Osteoblast (primary cell): ENCODE results near the gene GRB14. TPM values are rescaled to one million over a fixed set of nuclear protein-coding genes. Genes with fewer than 3 reads are reported as not detected.

Source experiments
- DNase-seq: peaks from one replicate; pipeline ENCODE4 v3.0.0; 2011; ENCODE audit warnings: low spot score, mixed read lengths; ENCODE audit not compliant: insufficient read length; ENCODE audit errors: missing footprints
- H2AFZ ChIP-seq: 2 replicates; pipeline ENCODE4 v1.6.0; 2011; ENCODE audit warnings: mild to moderate bottlenecking, low read length
- H3K27ac ChIP-seq: 2 replicates; pipeline ENCODE4 v1.5.1; 2011; ENCODE audit warnings: mild to moderate bottlenecking, low read depth, low read length, moderate library complexity
- H3K27me3 ChIP-seq: 2 replicates; pipeline ENCODE4 v1.6.0; 2012; ENCODE audit warnings: mild to moderate bottlenecking, control low read depth, inconsistent platforms, low read length, moderate library complexity; ENCODE audit not compliant: insufficient read depth
- H3K36me3 ChIP-seq: 2 replicates; pipeline ENCODE4 v1.5.1; 2011; ENCODE audit warnings: mild to moderate bottlenecking, low read length, control low read depth, moderate library complexity; ENCODE audit not compliant: insufficient read depth
- H3K4me1 ChIP-seq: 2 replicates; pipeline ENCODE4 v1.5.1; 2011; ENCODE audit warnings: mild to moderate bottlenecking, low read length, control low read depth, moderate library complexity; ENCODE audit not compliant: insufficient read depth
- H3K4me2 ChIP-seq: 2 replicates; pipeline ENCODE4 v1.6.0; 2011; ENCODE audit warnings: mild to moderate bottlenecking, low read length; ENCODE audit not compliant: insufficient read depth
- H3K4me3 ChIP-seq: fragments of 200-600 bp; sonication (generic); 3 replicates; pipeline ENCODE4 v1.5.1; 2012; ENCODE audit warnings: mild to moderate bottlenecking, low read length, inconsistent platforms; ENCODE audit not compliant: insufficient read depth
- H3K79me2 ChIP-seq: 2 replicates; pipeline ENCODE4 v1.6.0; 2012; ENCODE audit warnings: mild to moderate bottlenecking, low read length, control low read depth, inconsistent platforms; ENCODE audit not compliant: insufficient read depth
- H3K9me3 ChIP-seq: 2 replicates; pipeline ENCODE4 v1.5.1; 2011; ENCODE audit warnings: low read depth, low read length, control low read depth
- H4K20me1 ChIP-seq: 2 replicates; pipeline ENCODE4 v1.6.0; 2012; ENCODE audit warnings: mild to moderate bottlenecking, low read length, control low read depth; ENCODE audit not compliant: insufficient read depth
- total RNA-seq: library from RNA; depleted of rRNA; stranded (reverse); fragments of >200 nt; gene quantifications from 2 replicates; pipeline ENCODE4 v1.2.3, GENCODE V29; 2012
- TF ChIP-seq, protein P1 (sequence below): IDR thresholded peaks from 2 replicates; pipeline ENCODE4 v1.5.1; 2011; ENCODE audit warnings: mild to moderate bottlenecking, low read depth, low read length, moderate library complexity; ENCODE audit errors: extremely low read depth

GRB14 gene
- total RNA-seq, 1 donor, result 0.72 TPM

DNA sequence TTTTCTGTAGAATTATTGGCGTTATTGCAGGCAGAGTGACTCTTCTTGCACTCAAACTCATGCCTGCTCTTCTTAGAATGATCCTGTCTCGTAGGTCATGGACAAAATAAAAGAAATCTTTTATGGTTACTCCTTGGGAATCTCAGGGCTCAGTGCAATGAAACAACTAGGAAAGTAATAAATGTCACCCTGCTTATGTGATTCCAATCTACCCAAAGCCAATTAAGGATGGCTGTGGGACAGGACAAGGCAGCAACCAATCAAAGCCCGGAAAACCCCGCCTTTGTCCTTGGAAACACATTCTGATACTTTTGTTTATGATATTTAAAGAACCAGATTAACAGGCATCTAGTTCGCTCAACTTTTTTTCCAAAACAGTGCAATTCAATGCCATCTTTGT, 53.0 kb downstream of the GRB14 start:
- no peaks in the 10 kb centered on the region for H3K36me3 ChIP-seq
- H3K27me3 ChIP-seq, result no peaks in the 10 kb centered on the region
- H3K4me2 ChIP-seq, result no peak overlapping the region
- no peaks in the 10 kb centered on the region for H3K9me3 ChIP-seq
- no peaks in the 10 kb centered on the region for H3K79me2 ChIP-seq
- no peak for DNase-seq
- H4K20me1 ChIP-seq, result no peaks in the 10 kb centered on the region
- H3K27ac ChIP-seq, result no peak overlapping the region
- no peak overlapping the region for H2AFZ ChIP-seq
- no peaks in the 10 kb centered on the region for H3K4me1 ChIP-seq
- no peak overlapping the region for H3K4me3 ChIP-seq
- TF ChIP-seq, protein P1, sequence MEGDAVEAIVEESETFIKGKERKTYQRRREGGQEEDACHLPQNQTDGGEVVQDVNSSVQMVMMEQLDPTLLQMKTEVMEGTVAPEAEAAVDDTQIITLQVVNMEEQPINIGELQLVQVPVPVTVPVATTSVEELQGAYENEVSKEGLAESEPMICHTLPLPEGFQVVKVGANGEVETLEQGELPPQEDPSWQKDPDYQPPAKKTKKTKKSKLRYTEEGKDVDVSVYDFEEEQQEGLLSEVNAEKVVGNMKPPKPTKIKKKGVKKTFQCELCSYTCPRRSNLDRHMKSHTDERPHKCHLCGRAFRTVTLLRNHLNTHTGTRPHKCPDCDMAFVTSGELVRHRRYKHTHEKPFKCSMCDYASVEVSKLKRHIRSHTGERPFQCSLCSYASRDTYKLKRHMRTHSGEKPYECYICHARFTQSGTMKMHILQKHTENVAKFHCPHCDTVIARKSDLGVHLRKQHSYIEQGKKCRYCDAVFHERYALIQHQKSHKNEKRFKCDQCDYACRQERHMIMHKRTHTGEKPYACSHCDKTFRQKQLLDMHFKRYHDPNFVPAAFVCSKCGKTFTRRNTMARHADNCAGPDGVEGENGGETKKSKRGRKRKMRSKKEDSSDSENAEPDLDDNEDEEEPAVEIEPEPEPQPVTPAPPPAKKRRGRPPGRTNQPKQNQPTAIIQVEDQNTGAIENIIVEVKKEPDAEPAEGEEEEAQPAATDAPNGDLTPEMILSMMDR, result no peak

DNA sequence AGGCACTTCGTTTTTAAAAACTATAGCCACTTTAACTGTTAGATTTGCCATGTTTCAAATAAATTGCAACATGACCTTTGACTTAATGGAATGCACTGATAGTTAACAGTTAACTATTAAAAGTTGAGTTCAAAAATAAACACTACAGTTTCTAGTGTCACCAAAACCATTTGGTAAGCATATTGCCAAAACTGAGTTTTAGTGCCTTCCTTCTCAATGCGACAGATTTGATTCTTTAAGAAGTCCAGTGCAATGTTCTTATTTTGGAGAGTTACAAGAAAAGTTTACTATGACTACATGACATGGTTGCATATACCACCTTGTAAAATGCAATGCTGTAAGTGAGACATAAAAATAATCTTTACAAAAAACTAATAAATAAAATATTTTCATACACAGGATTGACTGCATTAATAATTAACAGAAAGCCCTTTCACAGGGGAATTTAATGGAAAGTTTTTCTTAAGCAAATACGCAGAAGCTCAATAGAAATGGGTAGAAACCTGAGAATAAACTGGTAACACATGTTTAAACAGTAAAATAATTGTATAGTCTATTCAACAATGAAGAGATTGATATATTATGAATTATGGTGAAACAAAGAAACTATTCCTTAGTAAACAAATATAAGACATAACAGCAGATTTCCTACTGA, 53.8 kb downstream of the GRB14 start:
- Histone ChIP-seq H3K9me3 (no peaks in the 10 kb centered on the region), H3K4me1 (no peaks in the 10 kb centered on the region), H3K36me3 (no peaks in the 10 kb centered on the region), H3K27ac (no peak overlapping the region), H4K20me1 (no peaks in the 10 kb centered on the region), H2AFZ (no peak overlapping the region), H3K4me2 (no peak overlapping the region), H3K27me3 (no peaks in the 10 kb centered on the region), H3K4me3 (no peak overlapping the region), H3K79me2 (no peaks in the 10 kb centered on the region)
- no peak for DNase-seq
- TF ChIP-seq, protein P1, result no peak

DNA sequence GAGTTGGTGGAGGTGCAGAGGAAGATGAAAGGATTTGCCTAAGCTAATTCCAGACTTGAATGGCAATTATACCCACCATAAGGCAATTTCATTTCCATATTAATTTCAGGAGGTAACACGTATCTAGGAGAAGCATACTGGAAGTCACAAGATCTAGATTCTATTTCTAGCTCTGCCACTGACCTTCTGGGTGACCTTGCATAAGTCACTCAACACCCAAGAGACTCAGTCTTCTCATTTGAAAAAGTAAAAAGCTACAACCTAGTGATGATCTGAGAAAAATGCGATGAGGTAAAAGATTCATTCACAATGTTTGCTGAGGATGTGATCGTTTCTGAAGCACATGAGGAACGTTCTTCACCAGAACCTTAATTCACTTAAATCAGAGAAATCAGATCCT, 55.9 kb downstream of the GRB14 start:
- no peaks in the 10 kb centered on the region for H3K9me3 ChIP-seq
- H3K27ac ChIP-seq, result no peak overlapping the region
- no peaks in the 10 kb centered on the region for H3K4me1 ChIP-seq
- H3K27me3 ChIP-seq, result no peaks in the 10 kb centered on the region
- no peaks in the 10 kb centered on the region for H3K36me3 ChIP-seq
- H3K4me2 ChIP-seq, result no peak overlapping the region
- H4K20me1 ChIP-seq, result no peaks in the 10 kb centered on the region
- no peak for DNase-seq
- TF ChIP-seq, protein P1, result no peak
- no peaks in the 10 kb centered on the region for H3K79me2 ChIP-seq
- no peak overlapping the region for H3K4me3 ChIP-seq
- no peak overlapping the region for H2AFZ ChIP-seq

DNA sequence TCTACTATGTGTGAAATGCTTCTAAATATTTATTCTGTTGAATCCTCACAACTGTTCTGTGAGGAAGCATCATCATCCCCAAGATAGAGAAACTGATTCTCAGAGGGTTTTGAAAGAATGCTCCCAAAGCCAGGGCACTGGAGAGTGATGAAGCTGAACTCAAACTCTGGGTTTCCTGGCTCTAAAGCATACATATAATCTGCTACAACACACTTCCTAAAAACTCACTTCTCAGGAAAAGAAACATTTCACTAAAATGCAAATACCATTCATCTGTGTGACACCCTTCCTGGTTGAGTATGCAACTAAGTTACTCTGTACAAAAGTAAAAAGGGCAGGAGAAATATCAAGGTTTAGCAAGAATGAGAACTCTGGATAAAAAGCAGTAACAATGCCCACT, 58.6 kb downstream of the GRB14 start:
- no peak for DNase-seq
- H4K20me1 ChIP-seq, result no peaks in the 10 kb centered on the region
- H3K4me1 ChIP-seq, result no peaks in the 10 kb centered on the region
- H3K27me3 ChIP-seq, result peaks cover under 1% of the 10 kb centered on the region
- TF ChIP-seq, protein P1, result no peak
- no peaks in the 10 kb centered on the region for H3K9me3 ChIP-seq
- H2AFZ ChIP-seq, result no peak overlapping the region
- H3K79me2 ChIP-seq, result no peaks in the 10 kb centered on the region
- H3K36me3 ChIP-seq, result no peaks in the 10 kb centered on the region
- no peak overlapping the region for H3K4me3 ChIP-seq
- no peak overlapping the region for H3K27ac ChIP-seq
- H3K4me2 ChIP-seq, result no peak overlapping the region
